Type B pancreatic cell (in vitro differentiated cells): ENCODE results near the gene GLYR1. TPM values are rescaled to one million over a fixed set of nuclear protein-coding genes. Genes with fewer than 3 reads are reported as not detected.

ENCODE experiments used
- DNase-seq: peaks from one replicate; pipeline ENCODE4 v3.0.0; 2021; ENCODE audit warnings: mixed read lengths; ENCODE audit not compliant: unreplicated experiment; ENCODE audit errors: extremely low spot score
- H3K27ac Mint-ChIP-seq: 2 replicates; pipeline ENCODE4 v1.8.0; 2021; ENCODE audit warnings: mild to moderate bottlenecking, mixed read lengths
- H3K27me3 Mint-ChIP-seq: 2 replicates; pipeline ENCODE4 v1.8.0; 2021; ENCODE audit warnings: mixed read lengths
- H3K36me3 Mint-ChIP-seq: 2 replicates; pipeline ENCODE4 v1.8.0; 2021; ENCODE audit warnings: mixed read lengths
- H3K4me1 Mint-ChIP-seq: one replicate; pipeline ENCODE4 v1.8.0; 2021; ENCODE audit warnings: mixed read lengths; ENCODE audit not compliant: unreplicated experiment
- H3K4me3 Mint-ChIP-seq: 2 replicates; pipeline ENCODE4 v1.8.0; 2021; ENCODE audit warnings: mild to moderate bottlenecking, mixed read lengths
- H3K9me3 Mint-ChIP-seq: 2 replicates; pipeline ENCODE4 v1.8.0; 2021; ENCODE audit warnings: mixed read lengths
- CTCF ChIP-seq: fragments of 200-600 bp; sonication (generic); conservative IDR thresholded peaks from 2 replicates; pipeline ENCODE4 v1.5.0; 2021; ENCODE audit warnings: antibody characterized with exemption, mild to moderate bottlenecking
- total RNA-seq: library from RNA; stranded (reverse); gene quantifications from 2 replicates; pipeline ENCODE4 v1.2.1, GENCODE V29; 2021; ENCODE audit warnings: low replicate concordance

GLYR1 gene
- total RNA-seq, 1 donor from 2014 or later, result 120 TPM

GRCh38 chr16:4753227-4753626 is 93.9 kb downstream of the GLYR1 start:
- Mint-ChIP-seq H3K36me3 (peaks cover 15% of the 10 kb centered on the region), H3K4me1 (no peaks in the 10 kb centered on the region), H3K4me3 (no peak overlapping the region), H3K27ac (no peak overlapping the region), H3K9me3 (no peaks in the 10 kb centered on the region), H3K27me3 (no peaks in the 10 kb centered on the region)
- no peak for DNase-seq
- TF ChIP-seq CTCF, result no peak

Other genes with a start within 250 kb of the GLYR1 start
- 49.2 and 85.9 TPM in 2 replicates for gene UBALD1, start 232.4 kb downstream of the GLYR1 start, total RNA-seq
- 87.9 and 88.6 TPM in 2 replicates for gene MGRN1, start 222.5 kb downstream of the GLYR1 start, total RNA-seq
- 36.7 and 37.7 TPM in 2 replicates for gene NUDT16L1, start 153.7 kb downstream of the GLYR1 start, total RNA-seq
- gene ANKS3, start 113.0 kb downstream of the GLYR1 start, total RNA-seq, result 21.6 and 36.7 TPM in 2 replicates
- 0.74 and 2.6 TPM in 2 replicates for gene DNAAF8, start 112.8 kb downstream of the GLYR1 start, total RNA-seq
- gene ZNF500, start 80.1 kb downstream of the GLYR1 start, total RNA-seq, result 19.0 and 21.0 TPM in 2 replicates
- not detected in 2 replicates for gene SEPTIN12, start 58.9 kb downstream of the GLYR1 start, total RNA-seq
- gene SMIM22, start 51.9 kb downstream of the GLYR1 start, total RNA-seq, result 5.0 and 7.8 TPM in 2 replicates
- 37.6 and 39.3 TPM in 2 replicates for gene ROGDI, start 44.7 kb downstream of the GLYR1 start, total RNA-seq
- gene UBN1, start 193 bp upstream of the GLYR1 start, total RNA-seq, result 39.4 and 41.4 TPM in 2 replicates
- 142 and 428 TPM in 2 replicates for gene PPL, start 89.9 kb upstream of the GLYR1 start, total RNA-seq
- gene SEC14L5, start 111.0 kb upstream of the GLYR1 start, total RNA-seq, result 0.71 and 0.92 TPM in 2 replicates
- gene NAGPA, start 186.6 kb upstream of the GLYR1 start, total RNA-seq, result 16.8 and 18.0 TPM in 2 replicates
- 0.75 and 2.1 TPM in 2 replicates for gene C16orf89, start 218.7 kb upstream of the GLYR1 start, total RNA-seq
- gene ALG1, start 224.6 kb upstream of the GLYR1 start, total RNA-seq, result 30.4 and 31.0 TPM in 2 replicates